Osteocyte (in vitro differentiated cells): Measurements from ENCODE around the gene NPTN. TPM values are rescaled to one million over a fixed set of nuclear protein-coding genes. Genes with fewer than 3 reads are reported as not detected.

Experiments used
- DNase-seq: peaks from one replicate; pipeline ENCODE4 v3.0.0; 2021; ENCODE audit warnings: mixed read lengths; ENCODE audit not compliant: unreplicated experiment; ENCODE audit errors: extremely low spot score
- H3K27ac Mint-ChIP-seq: one replicate; pipeline ENCODE4 v1.8.0; 2021; ENCODE audit warnings: mild to moderate bottlenecking, mixed read lengths; ENCODE audit not compliant: unreplicated experiment
- H3K27me3 Mint-ChIP-seq: one replicate; pipeline ENCODE4 v1.8.0; 2021; ENCODE audit warnings: mixed read lengths; ENCODE audit not compliant: unreplicated experiment
- H3K36me3 Mint-ChIP-seq: one replicate; pipeline ENCODE4 v1.8.0; 2021; ENCODE audit warnings: mixed read lengths; ENCODE audit not compliant: unreplicated experiment
- H3K4me1 Mint-ChIP-seq: one replicate; pipeline ENCODE4 v1.8.0; 2021; ENCODE audit warnings: mixed read lengths; ENCODE audit not compliant: unreplicated experiment
- H3K4me3 Mint-ChIP-seq: one replicate; pipeline ENCODE4 v1.8.0; 2021; ENCODE audit warnings: mild to moderate bottlenecking, moderate library complexity, mixed read lengths; ENCODE audit not compliant: unreplicated experiment
- H3K9me3 Mint-ChIP-seq: one replicate; pipeline ENCODE4 v1.8.0; 2021; ENCODE audit warnings: mixed read lengths; ENCODE audit not compliant: unreplicated experiment
- CTCF ChIP-seq: fragments of 200-600 bp; sonication (generic); IDR thresholded peaks from 2 replicates; pipeline ENCODE4 v1.5.0; 2021; ENCODE audit warnings: antibody characterized with exemption, mild to moderate bottlenecking, moderate library complexity
- total RNA-seq: library from RNA; stranded (reverse); gene quantifications from 2 replicates; pipeline ENCODE4 v1.2.1, GENCODE V29; 2021

Gene NPTN
- total RNA-seq, 1 donor from 2014 or later = 192 TPM

- Mint-ChIP-seq H3K27me3 (no peaks in the 10 kb centered on the region), H3K4me3 (no peak overlapping the region), H3K36me3 (peaks cover 2% of the 10 kb centered on the region), H3K9me3 (no peaks in the 10 kb centered on the region), H3K27ac (no peak overlapping the region), H3K4me1 (peaks cover 5% of the 10 kb centered on the region)
- DNase-seq = no peak
- no peak for TF ChIP-seq CTCF
Observed at GRCh38 chr15:73539212-73540128, 93.7 kb downstream of the NPTN start.

DNA sequence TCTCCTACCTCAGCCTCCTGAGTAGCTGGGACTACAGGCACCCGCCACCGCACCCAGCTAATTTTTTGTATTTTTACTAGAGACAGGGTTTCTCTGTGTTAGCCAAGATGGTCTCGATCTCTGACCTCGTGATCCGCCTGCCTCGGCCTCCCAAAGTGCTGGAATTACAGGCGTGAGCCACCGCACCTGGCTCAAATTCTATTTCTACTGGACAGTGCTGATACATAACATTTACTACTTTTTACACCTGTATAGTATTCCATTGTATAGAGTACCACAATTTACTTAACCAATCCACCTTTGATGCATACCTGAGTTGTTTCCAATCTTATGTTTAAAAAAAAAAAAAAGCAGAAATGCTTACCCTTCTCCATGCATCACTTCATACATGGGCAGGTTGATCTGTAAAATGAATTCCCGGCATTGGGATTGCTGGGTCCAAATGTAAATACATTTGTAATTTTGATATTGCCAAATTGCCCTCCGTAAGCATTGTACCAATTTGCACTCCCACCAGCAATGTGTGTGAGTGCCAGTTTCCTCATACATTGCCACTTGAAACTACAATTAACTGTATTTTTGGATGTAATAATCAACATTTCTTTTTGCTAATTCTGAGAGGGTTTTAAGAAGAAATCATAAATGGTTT lies 94.5 kb downstream of the NPTN start:
- no peaks in the 10 kb centered on the region for H3K9me3 Mint-ChIP-seq
- H3K4me3 Mint-ChIP-seq = no peak overlapping the region
- H3K27ac Mint-ChIP-seq = no peak overlapping the region
- H3K27me3 Mint-ChIP-seq = no peaks in the 10 kb centered on the region
- peaks cover 5% of the 10 kb centered on the region for H3K4me1 Mint-ChIP-seq
- no peak for DNase-seq
- no peak for TF ChIP-seq CTCF
- H3K36me3 Mint-ChIP-seq = peaks cover 2% of the 10 kb centered on the region

DNA sequence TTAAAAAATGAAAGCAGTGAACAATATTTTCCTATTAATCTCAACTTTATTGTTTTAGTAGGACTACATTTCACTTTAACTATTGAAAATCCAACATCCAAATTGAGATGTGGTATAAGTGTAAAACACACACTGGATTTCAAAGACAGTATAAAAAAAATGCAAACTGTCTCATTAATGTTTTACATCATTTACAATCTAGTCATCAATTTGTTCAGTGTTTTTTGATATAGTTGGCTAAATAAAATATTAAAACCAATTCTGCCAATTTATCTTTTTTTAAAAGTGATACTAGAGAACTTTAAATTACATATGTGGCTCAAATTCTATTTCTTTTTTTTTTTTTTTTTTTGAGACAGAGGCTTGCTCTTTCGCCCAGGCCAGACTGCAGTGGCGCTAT lies 95.1 kb downstream of the NPTN start:
- DNase-seq = no peak
- Mint-ChIP-seq H3K36me3 (peaks cover 2% of the 10 kb centered on the region), H3K27me3 (no peaks in the 10 kb centered on the region), H3K27ac (no peak overlapping the region), H3K4me1 (peaks cover 5% of the 10 kb centered on the region), H3K9me3 (no peaks in the 10 kb centered on the region), H3K4me3 (no peak overlapping the region)
- TF ChIP-seq CTCF = no peak

GRCh38 chr15:73530649-73531048 lies 102.5 kb downstream of the NPTN start:
- Mint-ChIP-seq H3K27ac (no peak overlapping the region), H3K36me3 (no peaks in the 10 kb centered on the region), H3K4me3 (no peak overlapping the region), H3K4me1 (no peaks in the 10 kb centered on the region), H3K27me3 (peaks cover 9% of the 10 kb centered on the region), H3K9me3 (no peaks in the 10 kb centered on the region)
- DNase-seq = no peak
- TF ChIP-seq CTCF = no peak

- no peak for TF ChIP-seq CTCF
- Mint-ChIP-seq H3K27ac (no peak overlapping the region), H3K9me3 (no peaks in the 10 kb centered on the region), H3K4me3 (no peak overlapping the region), H3K4me1 (no peaks in the 10 kb centered on the region), H3K36me3 (no peaks in the 10 kb centered on the region), H3K27me3 (peaks cover 20% of the 10 kb centered on the region)
- no peak for DNase-seq
Observed at GRCh38 chr15:73527598-73527997, 105.6 kb downstream of the NPTN start.
